DMS53 (cell line): ENCODE measurements around the gene LPP.

Experiments used
- DNase-seq: peaks from one replicate; lab custom pipeline; 2025; lab: John Stamatoyannopoulos, UW

The LPP gene

GRCh38 chr3:188707381-188708288 lies 553.7 kb downstream of the LPP start:
- peak; percentile 5 for DNase-seq

- no peak for DNase-seq
Measured at GRCh38 chr3:188711881-188712247, 557.9 kb downstream of the LPP start.

DNA sequence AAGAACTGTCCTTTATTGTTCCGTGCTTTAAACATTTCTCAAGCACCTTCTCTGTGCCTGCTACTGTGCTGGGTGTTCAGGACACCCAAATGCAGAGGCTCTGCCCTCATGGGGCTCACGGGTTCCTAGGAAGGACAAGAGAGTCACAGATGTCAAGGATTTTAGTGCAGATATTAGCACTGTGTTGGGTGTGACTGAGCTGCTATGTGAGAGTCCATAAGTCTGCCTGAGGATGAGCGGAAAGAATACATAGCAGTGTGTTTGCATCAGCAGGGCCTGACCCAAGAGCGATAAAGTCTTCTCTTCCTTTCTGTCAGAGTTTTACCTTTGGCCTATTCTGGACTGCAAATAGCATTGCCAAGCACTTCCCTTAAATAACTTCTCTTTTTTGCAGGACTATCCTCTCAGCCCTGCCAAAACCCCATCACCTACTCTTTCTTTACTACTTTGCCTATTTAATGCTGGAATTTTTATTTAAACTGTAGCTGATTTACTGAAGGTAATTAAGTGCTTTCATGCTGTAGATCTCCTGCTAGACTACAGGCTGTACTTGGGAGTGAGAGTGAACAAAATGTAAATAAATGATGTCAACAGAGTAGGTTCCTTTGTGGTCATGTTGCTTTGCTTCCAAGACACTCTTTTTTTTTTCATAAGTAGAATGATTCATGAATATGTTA lies 558.4 kb downstream of the LPP start:
- peak; percentile 4 for DNase-seq

- no peak for DNase-seq
Measured at GRCh38 chr3:188712991-188713390, 559.0 kb downstream of the LPP start.

DNA sequence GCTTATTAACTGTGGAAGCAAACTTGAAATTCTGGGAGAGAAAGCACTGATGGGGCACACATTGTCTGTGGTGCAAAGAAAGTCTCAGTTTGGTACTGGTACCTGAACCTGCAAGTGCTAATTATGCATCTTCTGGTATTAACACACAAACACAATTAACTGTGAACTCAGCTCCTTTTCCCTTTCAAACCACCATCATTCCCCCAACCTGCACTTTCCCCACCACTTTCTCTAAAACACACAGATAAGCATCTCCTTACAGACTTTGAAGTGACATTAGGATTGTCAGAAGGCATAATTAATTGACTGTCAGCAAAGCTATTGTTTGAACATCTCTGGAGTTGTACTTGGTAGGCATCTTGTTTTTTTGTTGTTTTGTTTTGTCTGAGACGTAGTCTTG lies 565.6 kb downstream of the LPP start:
- DNase-seq = no peak

GRCh38 chr3:188720215-188720614 lies 566.3 kb downstream of the LPP start:
- no peak for DNase-seq

GRCh38 chr3:188720636-188721035 lies 566.7 kb downstream of the LPP start:
- no peak for DNase-seq

GRCh38 chr3:188721312-188721711 lies 567.4 kb downstream of the LPP start:
- no peak for DNase-seq

DNA sequence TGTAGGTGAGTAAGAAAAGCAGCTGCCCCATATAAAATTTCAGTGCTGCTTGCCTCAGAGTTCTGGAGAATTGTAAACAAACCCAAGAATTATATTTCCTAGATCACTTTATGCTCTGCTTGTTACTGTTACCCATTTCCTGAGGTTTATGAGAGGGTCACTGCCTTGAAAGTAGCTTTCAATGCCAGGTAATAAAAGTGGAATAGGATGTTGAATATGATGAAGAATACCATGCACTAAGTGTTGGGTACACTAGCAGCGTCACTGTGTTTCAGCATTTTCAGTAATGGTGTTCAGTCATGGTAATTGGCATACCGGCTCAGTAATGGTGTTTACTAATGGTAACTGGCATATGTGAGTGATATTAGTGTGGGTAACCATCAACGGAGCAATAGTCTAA lies 568.0 kb downstream of the LPP start:
- DNase-seq = no peak

DNA sequence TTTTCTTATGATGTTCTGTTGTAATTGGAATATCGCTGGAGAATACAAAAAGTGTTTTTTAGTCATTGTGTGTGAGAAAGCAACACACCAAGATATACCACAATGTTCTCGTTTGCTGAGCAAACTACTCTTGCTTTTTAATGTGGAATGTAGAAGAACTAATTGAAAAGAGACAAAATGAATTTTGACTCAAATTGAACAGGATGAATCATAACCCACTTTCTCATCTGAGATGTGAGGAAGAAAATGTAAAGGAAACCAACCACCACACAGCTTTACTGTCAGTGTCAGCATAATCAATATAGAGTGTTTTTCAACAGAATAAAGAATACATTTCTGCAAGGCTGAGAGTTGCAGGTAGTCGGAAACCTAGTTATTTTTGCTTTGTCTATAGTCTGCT lies 569.0 kb downstream of the LPP start:
- DNase-seq = no peak

GRCh38 chr3:188727052-188727451 lies 573.1 kb downstream of the LPP start:
- no peak for DNase-seq

DNA sequence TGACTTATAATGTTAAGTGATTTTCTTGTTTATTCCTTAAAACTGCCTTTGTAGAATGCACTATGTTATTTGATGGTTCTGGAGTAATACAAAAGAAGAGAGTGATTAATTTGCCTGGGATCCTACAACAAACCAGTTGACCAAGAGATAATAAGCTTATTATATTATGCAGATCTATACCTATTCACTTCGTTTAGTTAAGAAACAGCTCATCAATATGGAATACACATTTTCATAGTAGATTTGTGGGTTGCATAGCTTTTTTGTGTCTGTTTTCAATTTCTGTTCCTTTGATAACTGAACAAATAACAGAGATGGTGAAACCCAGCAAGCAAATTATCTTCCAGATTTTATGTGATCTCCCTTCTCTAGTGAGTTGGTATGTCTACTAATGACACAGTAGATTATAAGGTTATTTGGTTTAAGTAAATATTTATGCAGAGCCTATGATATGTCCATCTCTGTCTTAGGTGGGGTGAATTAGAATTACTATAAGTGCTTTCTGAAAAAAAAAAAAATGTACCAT lies 574.5 kb downstream of the LPP start:
- no peak for DNase-seq

DNA sequence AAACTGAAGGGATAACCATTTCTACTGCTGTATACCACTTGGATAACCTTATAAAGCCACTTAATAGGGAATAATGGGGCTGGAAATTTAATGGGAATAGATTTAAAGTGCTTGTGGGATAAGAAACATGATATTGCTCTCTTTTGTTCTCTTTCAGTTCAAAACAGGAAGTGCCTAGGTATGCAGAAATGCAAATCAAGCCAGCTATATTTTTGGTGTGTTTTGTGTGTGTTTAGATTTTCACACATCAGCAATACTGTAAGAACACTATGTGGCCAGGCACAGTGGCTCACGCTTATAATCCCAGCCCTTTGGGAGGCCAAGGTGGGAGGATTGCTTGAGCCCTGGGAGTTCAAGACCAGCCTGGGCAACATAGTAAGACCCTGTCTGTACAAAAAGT lies 575.5 kb downstream of the LPP start:
- DNase-seq = no peak

- no peak for DNase-seq
Measured at GRCh38 chr3:188734395-188734794, 580.4 kb downstream of the LPP start.

GRCh38 chr3:188739511-188739910 lies 585.6 kb downstream of the LPP start:
- DNase-seq = no peak

DNA sequence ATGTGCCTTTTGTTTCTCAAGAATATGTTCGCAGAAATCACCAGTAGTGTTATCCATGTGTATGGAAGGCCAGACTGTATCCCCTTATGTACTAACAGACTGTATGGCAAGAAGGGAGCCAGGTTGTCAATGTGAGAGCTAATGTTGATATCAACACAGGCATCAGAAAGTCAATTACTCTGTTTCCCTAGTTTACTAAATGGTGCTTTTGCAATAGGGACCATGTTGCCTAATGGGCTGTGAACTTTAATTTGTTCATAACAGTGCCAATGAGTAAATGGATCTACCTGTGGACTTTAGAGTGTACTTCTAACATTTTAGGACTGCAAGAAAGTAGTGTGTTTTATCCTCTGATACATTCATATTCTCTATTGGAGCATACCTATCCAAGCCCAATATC lies 586.1 kb downstream of the LPP start:
- no peak for DNase-seq

GRCh38 chr3:188742755-188743550 lies 589.0 kb downstream of the LPP start:
- no peak for DNase-seq

- no peak for DNase-seq
Measured at GRCh38 chr3:188744166-188744565, 590.2 kb downstream of the LPP start.

DNA sequence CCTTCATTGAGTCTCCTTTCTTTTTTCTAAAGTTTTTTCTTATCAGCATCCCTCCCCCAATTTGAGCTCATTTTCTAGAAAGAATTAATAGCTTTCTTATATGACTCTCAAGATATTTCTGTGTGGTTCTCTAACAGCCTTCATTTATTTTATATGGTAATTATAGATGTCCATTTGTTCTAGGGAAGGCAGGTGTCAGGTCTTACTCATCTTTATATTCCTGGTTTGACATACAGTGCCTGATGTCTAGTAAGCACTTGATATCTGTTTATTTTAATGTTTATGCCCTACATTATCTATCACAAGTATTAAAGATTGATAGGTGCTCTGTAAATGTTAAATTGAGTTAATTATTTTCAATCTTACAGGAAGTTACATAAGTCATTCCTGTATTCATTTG lies 591.1 kb downstream of the LPP start:
- no peak for DNase-seq

- DNase-seq = no peak
Measured at GRCh38 chr3:188746291-188746783, 592.4 kb downstream of the LPP start.

DNA sequence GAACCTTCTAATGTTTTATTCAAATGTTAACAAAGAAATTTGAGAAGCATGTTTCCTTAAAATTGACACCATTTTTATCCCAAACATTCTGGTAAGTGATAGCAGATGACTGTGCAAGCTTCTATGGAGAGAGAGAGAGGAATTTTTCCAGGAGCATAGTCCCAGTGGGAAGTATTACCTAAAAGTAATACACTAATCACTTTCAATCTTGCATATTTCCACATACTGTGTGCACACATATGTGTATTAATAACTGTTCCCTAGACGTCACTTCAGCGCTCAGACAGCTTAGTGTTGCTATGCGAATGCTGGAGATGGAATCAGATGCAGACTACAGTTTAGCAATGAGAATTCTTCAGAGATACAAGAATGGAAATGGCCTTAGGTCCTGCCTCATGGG lies 593.5 kb downstream of the LPP start:
- no peak for DNase-seq

- DNase-seq = peak; percentile 39
Measured at GRCh38 chr3:188749010-188749617, 595.2 kb downstream of the LPP start.
